ENCODE measurements around the gene ZSWIM2. TPM values are rescaled to one million over a fixed set of nuclear protein-coding genes. Genes with fewer than 3 reads are reported as not detected.
A peak's percentile ranks its signal among the peaks of the same experiment; 100 is the strongest.

The ZSWIM2 gene
- total RNA-seq, 1 donor = not detected

- Histone ChIP-seq H3K27me3 (ENCODE audit: insufficient read depth, low read length) (no peaks in the 10 kb centered on the region), H3K4me3 (ENCODE audit: insufficient read depth, low read length) (no peak overlapping the region), H3K4me1 (ENCODE audit: insufficient read depth, low read length) (peaks cover 11% of the 10 kb centered on the region), H2AFZ (ENCODE audit: low read length) (no peak overlapping the region), H3K36me3 (ENCODE audit: insufficient read depth, low read length) (no peaks in the 10 kb centered on the region), H4K20me1 (ENCODE audit: insufficient read depth, low read length) (no peaks in the 10 kb centered on the region), H3K27ac (ENCODE audit: low read depth, low read length) (no peak overlapping the region), H3K79me2 (ENCODE audit: insufficient read depth, low read length) (no peaks in the 10 kb centered on the region), H3K9me3 (ENCODE audit: low read depth, low read length) (no peaks in the 10 kb centered on the region), H3K4me2 (ENCODE audit: insufficient read depth, low read length) (no peak overlapping the region)
- DNase-seq (ENCODE audit: insufficient read length, low spot score, missing footprints) = no peak
- TF ChIP-seq CTCF (IDR thresholded peaks at IDR 0.05; ENCODE audit: extremely low read depth, low read depth, low read length) = no peak
Observed at GRCh38 chr2:186852508-186852907, 3.5 kb upstream of the ZSWIM2 start.

GRCh38 chr2:186842373-186842772, 6.6 kb downstream of the ZSWIM2 start:
- TF ChIP-seq CTCF (IDR thresholded peaks at IDR 0.05; ENCODE audit: extremely low read depth, low read depth, low read length) = no peak
- H3K79me2 ChIP-seq (ENCODE audit: insufficient read depth, low read length) = no peaks in the 10 kb centered on the region
- H4K20me1 ChIP-seq (ENCODE audit: insufficient read depth, low read length) = no peaks in the 10 kb centered on the region
- H3K36me3 ChIP-seq (ENCODE audit: insufficient read depth, low read length) = no peaks in the 10 kb centered on the region
- H3K9me3 ChIP-seq (ENCODE audit: low read depth, low read length) = no peaks in the 10 kb centered on the region
- H2AFZ ChIP-seq (ENCODE audit: low read length) = no peak overlapping the region
- H3K4me1 ChIP-seq (ENCODE audit: insufficient read depth, low read length) = peaks cover 21% of the 10 kb centered on the region
- H3K27me3 ChIP-seq (ENCODE audit: insufficient read depth, low read length) = no peaks in the 10 kb centered on the region
- no peak overlapping the region for H3K4me2 ChIP-seq (ENCODE audit: insufficient read depth, low read length)
- H3K27ac ChIP-seq (ENCODE audit: low read depth, low read length) = peak overlapping the region; percentile 77
- DNase-seq (ENCODE audit: insufficient read length, low spot score, missing footprints) = no peak
- H3K4me3 ChIP-seq (ENCODE audit: insufficient read depth, low read length) = no peak overlapping the region

- H3K79me2 ChIP-seq (ENCODE audit: insufficient read depth, low read length) = no peaks in the 10 kb centered on the region
- H3K9me3 ChIP-seq (ENCODE audit: low read depth, low read length) = no peaks in the 10 kb centered on the region
- H2AFZ ChIP-seq (ENCODE audit: low read length) = no peak overlapping the region
- peaks cover 21% of the 10 kb centered on the region for H3K4me1 ChIP-seq (ENCODE audit: insufficient read depth, low read length)
- H3K4me3 ChIP-seq (ENCODE audit: insufficient read depth, low read length) = no peak overlapping the region
- no peaks in the 10 kb centered on the region for H3K36me3 ChIP-seq (ENCODE audit: insufficient read depth, low read length)
- peak overlapping the region; percentile 42 for H3K4me2 ChIP-seq (ENCODE audit: insufficient read depth, low read length)
- H3K27ac ChIP-seq (ENCODE audit: low read depth, low read length) = peak overlapping the region; percentile 77
- no peaks in the 10 kb centered on the region for H3K27me3 ChIP-seq (ENCODE audit: insufficient read depth, low read length)
- no peak for TF ChIP-seq CTCF (IDR thresholded peaks at IDR 0.05; ENCODE audit: extremely low read depth, low read depth, low read length)
- no peak for DNase-seq (ENCODE audit: insufficient read length, low spot score, missing footprints)
- no peaks in the 10 kb centered on the region for H4K20me1 ChIP-seq (ENCODE audit: insufficient read depth, low read length)
Observed at GRCh38 chr2:186841940-186842339, 7.0 kb downstream of the ZSWIM2 start.

GRCh38 chr2:186835628-186836027, 13.3 kb downstream of the ZSWIM2 start:
- Histone ChIP-seq H3K27ac (ENCODE audit: low read depth, low read length) (no peak overlapping the region), H2AFZ (ENCODE audit: low read length) (peak overlapping the region; percentile 67)
- no peak for DNase-seq (ENCODE audit: insufficient read length, low spot score, missing footprints)

More at GRCh38 chr2:186835628-186836027, 13.3 kb downstream of the ZSWIM2 start:
- TF ChIP-seq CTCF (IDR thresholded peaks at IDR 0.05; ENCODE audit: extremely low read depth, low read depth, low read length) = no peak
- Histone ChIP-seq H4K20me1 (ENCODE audit: insufficient read depth, low read length) (no peaks in the 10 kb centered on the region), H3K27me3 (ENCODE audit: insufficient read depth, low read length) (no peaks in the 10 kb centered on the region), H3K4me1 (ENCODE audit: insufficient read depth, low read length) (no peaks in the 10 kb centered on the region), H3K79me2 (ENCODE audit: insufficient read depth, low read length) (no peaks in the 10 kb centered on the region), H3K36me3 (ENCODE audit: insufficient read depth, low read length) (no peaks in the 10 kb centered on the region), H3K4me3 (ENCODE audit: insufficient read depth, low read length) (no peak overlapping the region), H3K9me3 (ENCODE audit: low read depth, low read length) (no peaks in the 10 kb centered on the region), H3K4me2 (ENCODE audit: insufficient read depth, low read length) (no peak overlapping the region)

Measured in osteoblast (primary cell).